Ammon's horn (tissue), 1 donor: ENCODE measurements around the gene ZYG11B.
"Not testable (repeated sequence)": the region's sequence is repeated elsewhere in the genome, so short reads cannot be mapped to it uniquely, and the experiment has no call there.

ENCODE experiments used
- DNase-seq: peaks from one replicate; pipeline ENCODE4 v3.0.0-alpha.2; 2016; ENCODE audit warnings: low spot score

ZYG11B gene

DNA sequence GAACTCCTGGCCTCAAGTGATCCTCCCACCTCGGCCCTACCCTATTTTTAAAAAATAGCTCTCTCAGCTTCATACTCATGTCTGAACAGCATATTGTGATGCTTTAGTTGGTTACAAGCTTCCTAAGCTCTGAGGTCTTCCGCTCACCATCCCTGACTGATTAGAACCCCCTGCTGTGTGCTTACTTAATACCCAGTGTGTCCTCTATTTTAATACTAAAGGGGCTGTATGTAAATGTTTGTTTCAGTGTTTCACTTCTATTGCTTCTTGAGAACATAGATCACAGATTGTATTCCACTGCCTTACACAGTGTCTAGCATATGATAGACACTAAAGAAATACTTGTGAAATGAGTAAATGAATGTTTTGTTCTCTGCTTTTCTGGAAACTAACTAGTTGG is 29.8 kb downstream of the ZYG11B start:
- no peak for DNase-seq

DNA sequence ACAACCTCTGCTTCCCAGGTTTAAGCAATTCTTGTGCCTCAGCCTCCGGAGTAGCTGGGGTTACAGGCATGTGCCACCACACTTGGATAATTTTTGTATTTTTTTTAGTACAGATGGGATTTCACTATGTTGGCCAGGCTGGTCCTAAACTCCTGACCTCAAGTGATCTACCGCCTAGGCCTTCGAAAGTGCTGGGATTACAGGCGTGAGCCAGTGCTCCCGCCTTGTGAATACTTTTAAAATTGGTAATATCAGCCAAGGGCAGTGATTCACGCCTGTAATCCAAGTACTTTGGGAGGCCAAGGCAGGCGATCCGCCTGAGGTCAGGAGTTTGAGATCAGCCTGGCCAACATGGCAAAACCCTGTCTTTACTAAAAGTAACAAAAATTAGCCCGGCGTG is 33.7 kb downstream of the ZYG11B start:
- DNase-seq = no peak

GRCh38 chr1:52767596-52768280 is 41.5 kb downstream of the ZYG11B start:
- no peak for DNase-seq

DNA sequence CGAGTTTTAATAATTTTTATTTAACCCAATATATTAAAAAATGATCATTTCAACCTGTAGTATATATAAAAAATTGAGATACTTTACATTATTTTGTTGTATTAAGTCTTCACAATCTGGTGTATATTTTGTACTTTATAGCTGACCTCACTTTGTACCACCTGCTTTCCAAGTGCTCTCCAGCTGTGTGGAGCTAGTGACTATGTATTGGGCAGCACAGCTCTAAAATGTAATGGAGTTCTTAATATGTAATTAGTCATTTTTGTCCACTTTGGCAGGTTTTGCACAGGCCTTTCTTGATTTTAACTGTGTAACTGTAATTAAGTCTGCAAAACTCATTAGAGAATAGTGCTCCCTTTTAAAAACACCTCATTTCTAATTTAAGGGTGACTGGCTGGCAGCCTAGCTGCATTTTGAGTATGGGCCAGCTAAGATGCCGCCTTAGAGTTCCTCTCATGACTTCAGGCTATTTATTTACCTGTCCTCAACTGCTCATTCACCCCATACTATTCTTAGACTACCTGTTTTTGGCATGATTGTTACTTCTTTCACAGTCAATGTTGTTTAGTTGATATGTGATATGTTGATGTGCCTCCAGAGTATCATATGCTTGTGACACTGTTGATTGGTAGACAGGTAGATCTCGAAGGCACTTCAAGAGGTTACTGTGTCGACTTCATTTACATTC is 43.2 kb downstream of the ZYG11B start:
- no peak for DNase-seq

DNA sequence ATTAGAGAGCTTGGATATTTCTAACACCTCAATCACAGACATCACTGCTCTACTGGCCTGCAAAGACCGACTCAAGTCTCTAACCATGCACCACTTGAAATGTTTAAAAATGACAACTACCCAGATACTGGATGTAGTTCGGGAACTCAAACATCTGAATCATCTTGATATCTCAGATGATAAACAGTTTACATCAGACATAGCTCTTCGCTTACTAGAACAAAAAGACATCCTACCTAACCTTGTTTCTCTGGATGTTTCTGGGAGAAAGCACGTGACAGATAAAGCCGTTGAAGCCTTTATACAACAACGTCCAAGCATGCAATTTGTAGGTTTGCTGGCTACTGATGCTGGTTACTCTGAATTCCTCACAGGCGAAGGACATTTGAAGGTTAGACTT is 45.1 kb downstream of the ZYG11B start:
- DNase-seq = no peak

DNA sequence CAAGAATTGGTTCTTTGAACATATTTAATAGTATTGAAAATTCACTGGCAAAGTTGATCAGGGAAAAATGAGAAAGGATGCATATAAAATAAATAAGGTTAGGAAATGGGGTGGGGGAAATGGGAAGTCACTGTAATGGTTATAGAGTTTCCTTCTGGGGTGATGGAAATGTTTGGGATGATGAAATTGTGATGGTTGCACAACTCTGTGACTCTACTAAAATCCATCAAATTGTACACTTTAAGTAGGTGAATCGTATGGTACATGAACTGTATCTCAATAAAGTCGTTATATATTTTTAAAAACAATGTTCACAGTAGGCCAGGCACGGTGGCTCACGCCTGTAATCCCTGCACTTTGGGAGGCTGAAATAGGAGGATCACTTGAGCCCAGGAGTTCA is 59.9 kb downstream of the ZYG11B start:
- DNase-seq = no peak

- not testable (repeated sequence) for DNase-seq
Measured at GRCh38 chr1:52790429-52790828, 64.2 kb downstream of the ZYG11B start.

- no peak for DNase-seq
Measured at GRCh38 chr1:52792036-52792435, 65.8 kb downstream of the ZYG11B start.

GRCh38 chr1:52793717-52794116 is 67.5 kb downstream of the ZYG11B start:
- not testable (repeated sequence) for DNase-seq

- DNase-seq = no peak
Measured at GRCh38 chr1:52795464-52795863, 69.2 kb downstream of the ZYG11B start.

- DNase-seq = no peak
Measured at GRCh38 chr1:52798331-52798730, 72.1 kb downstream of the ZYG11B start.

GRCh38 chr1:52801011-52801410 is 74.8 kb downstream of the ZYG11B start:
- DNase-seq = no peak

GRCh38 chr1:52804083-52804482 is 77.8 kb downstream of the ZYG11B start:
- DNase-seq = not testable (repeated sequence)

- DNase-seq = no peak
Measured at GRCh38 chr1:52814465-52814864, 88.2 kb downstream of the ZYG11B start.

GRCh38 chr1:52820830-52821229 is 94.6 kb downstream of the ZYG11B start:
- not testable (repeated sequence) for DNase-seq

DNA sequence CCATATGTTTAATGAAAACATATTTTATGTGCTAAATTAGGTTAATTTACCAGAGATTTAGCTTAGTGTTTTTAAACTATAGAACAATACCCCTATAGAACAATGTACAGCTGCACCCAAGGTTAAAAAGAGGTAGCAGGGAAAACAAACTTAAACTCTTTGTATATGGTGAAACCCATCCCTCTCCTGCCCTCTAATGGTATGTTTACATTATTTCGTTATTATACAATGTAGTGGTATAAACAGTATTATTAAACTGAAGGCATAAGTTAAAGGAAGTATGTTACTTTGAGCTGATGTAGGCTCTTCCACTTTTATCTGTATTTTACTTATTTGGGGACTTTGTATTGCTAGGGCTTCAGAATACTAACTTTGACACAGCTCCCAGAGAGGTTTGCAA is 99.6 kb downstream of the ZYG11B start:
- no peak for DNase-seq

DNA sequence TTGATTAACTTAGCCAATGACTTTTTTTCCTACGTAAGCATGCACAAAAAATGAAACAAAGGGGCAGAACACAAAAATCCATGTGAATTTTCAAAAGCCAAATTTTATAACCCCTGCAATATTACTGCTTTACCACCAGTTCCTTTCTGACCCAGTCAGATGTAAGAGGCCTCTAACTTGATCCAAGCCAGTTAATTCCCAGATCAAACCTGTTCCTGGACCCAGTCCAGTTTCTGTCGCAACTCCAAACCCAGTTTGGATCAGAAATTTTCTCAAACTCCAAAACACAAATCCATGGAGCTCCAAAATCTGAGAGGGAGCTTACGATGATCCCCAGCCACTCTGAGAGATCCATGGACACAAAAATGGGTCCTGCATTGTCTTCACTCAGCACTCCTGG is 108.5 kb downstream of the ZYG11B start:
- no peak for DNase-seq

GRCh38 chr1:52836035-52836434 is 109.8 kb downstream of the ZYG11B start:
- no peak for DNase-seq

DNA sequence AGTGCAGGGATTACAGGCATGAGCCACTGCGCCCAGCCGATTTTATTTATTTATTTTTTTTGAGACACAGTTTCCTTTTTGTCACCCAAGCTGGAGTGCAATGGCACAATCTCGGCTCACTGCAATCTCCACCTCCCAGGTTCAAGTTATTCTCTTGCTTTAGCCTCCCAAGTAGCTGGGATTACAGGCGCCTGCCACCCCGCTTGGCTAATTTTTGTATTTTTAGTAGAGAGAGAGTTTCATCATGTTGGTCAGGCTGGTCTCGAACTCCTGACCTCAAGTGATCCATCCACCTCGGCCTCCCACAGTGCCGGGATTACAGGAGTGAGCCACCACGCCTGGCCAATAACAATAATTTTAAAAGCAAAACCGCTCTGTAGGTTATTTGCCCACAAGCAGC is 112.9 kb downstream of the ZYG11B start:
- not testable (repeated sequence) for DNase-seq

DNA sequence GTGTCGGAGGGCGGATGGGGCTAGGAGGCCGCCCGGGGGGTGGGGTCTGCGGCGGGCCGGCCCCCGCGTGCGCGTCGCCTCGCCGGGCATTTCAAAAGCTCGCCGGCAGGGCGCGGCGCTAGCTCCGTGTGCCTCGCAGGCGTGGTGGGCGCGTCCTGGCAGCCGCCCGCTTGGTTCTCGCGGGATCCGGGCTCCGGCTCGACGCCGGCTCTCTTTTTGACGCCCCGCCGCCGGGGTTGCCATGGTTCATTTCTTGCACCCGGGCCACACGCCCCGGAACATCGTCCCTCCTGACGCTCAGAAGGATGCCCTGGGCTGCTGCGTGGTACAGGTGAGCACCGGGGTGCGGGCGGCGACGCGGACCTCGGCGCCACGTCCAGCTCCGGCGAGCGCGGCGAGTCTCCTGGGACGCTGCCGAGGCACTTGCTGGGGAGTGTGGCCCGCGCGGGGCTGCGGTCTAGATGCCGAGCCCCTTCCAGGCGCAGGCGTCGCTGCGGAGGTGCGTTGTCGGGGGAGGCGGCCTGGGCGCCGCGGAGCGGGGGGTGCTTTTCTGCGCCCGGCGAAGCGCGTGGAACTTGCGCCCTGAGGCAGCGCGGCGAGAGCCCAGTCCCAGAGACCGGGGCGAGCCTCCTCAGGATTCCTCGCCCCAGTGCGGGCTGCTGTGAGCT is 116.5 kb downstream of the ZYG11B start, which contains the start of gene ZYG11A:
Gene ZYG11A (plus strand): TSS at position 118 of the 668 bp plus-strand sequence. CDS start 124 bp downstream, at position 242.
- DNase-seq = no peak

DNA sequence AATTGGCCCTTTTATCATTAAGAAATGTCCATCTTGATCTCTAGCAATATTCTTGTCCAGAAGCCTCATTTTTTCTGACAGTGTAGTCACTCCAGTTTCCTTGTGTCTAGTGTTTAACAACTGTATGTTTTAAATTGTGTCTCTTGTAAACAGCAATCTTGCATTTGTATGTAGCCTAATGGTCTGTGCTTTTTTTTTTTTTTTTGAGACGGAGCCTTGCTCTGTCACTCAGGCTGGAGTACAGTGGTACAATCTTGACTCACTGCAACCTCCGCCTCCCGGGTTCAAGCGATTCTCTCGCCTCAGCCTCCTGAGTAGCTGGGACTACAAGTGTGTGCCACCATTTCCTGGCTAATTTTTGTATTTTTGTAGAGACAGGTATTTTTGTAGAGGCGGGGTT is 118.9 kb downstream of the ZYG11B start:
- DNase-seq = not testable (repeated sequence)

DNA sequence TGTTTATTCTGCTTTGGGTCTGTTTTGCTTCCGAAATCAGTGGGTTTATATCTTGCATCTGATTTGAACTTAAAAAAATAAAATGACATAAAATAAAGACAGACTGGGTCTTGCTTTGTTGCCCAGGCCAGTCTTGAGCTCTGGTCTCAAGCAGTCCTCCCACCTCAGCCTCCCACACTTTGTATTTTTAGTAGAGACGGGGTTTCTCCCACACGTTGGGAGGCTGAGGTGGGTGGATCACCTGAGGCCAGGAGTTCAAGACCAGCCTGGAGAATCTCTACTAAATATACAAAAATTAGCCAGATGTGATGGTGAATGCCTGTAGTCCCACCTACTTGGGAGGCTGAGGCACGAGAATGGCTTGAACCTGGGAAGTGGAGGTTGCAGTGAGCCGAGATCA is 122.2 kb downstream of the ZYG11B start:
- no peak for DNase-seq

DNA sequence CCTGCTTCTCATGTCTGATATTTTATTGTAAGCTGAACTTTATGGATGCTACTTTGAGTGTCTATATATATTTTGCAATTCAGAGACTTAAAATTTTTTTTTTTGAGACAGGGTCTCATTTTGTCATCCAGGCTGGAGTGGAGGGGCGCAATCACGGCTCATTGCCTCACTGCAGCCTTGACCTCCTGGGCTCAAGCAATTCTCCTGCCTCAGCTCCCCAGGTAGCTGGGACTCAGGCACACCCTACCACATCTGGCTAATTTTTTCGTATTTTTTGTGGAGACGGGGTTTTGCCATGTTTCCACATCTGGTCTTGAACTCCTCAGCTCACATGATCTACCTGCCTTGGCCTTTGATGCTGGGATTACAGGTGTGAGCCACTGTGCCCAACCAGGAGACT is 124.7 kb downstream of the ZYG11B start:
- no peak for DNase-seq
